ENCODE data around the gene CTNNA1. TPM values are rescaled to one million over a fixed set of nuclear protein-coding genes. Genes with fewer than 3 reads are reported as not detected.

CTNNA1 gene
- total RNA-seq, 4 donors from 2014 or later, result 251 to 326 (median 274) TPM

DNA sequence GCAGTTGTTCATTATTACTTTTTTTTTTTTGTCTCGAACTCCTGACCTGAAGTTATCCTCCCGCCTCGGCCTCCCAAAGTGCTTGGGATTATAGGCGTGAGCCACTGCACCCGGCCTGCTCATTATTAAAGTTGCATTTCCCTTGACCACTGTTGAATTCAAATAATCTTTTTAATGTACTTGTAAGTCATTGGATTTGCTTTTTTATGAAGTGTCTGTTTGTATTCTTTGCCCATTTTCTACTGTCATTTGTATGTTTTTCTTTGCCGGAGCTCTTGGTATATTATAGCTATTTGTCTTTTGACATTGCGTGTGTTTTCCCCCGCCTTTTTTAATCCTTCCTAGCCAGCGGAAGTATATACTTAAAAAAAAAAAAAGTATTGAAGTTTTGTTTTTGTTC lies 99.9 kb downstream of the CTNNA1 start:
- TF ChIP-seq, protein P1, sequence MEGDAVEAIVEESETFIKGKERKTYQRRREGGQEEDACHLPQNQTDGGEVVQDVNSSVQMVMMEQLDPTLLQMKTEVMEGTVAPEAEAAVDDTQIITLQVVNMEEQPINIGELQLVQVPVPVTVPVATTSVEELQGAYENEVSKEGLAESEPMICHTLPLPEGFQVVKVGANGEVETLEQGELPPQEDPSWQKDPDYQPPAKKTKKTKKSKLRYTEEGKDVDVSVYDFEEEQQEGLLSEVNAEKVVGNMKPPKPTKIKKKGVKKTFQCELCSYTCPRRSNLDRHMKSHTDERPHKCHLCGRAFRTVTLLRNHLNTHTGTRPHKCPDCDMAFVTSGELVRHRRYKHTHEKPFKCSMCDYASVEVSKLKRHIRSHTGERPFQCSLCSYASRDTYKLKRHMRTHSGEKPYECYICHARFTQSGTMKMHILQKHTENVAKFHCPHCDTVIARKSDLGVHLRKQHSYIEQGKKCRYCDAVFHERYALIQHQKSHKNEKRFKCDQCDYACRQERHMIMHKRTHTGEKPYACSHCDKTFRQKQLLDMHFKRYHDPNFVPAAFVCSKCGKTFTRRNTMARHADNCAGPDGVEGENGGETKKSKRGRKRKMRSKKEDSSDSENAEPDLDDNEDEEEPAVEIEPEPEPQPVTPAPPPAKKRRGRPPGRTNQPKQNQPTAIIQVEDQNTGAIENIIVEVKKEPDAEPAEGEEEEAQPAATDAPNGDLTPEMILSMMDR (IDR thresholded peaks at IDR 0.05), result no peak
- ATAC-seq (ENCODE audit: low FRiP score), result no peak

DNA sequence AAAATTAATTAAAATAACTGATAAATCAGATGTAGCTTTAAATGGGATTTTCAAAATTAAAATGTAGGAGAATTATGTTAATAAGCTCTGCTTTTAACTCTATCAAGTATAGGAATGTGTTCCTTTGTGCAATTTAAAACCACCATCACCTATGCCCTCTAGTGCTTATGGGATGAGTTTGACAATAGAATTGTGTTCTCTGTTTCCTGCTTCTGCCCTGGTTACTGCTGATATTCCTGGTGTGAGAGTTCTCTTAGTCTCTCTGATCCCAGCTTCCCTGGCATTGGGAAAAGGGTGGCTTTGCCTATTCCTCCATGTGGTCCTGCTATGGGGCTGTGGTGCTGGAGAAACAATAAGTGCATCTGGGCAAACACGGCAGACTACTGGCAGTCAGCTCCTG lies 113.8 kb downstream of the CTNNA1 start:
- ATAC-seq (ENCODE audit: low FRiP score) (no peak), DNase-seq (ENCODE audit: low spot score) (no peak)

More for the DNA sequence above, 99.9 kb downstream of the CTNNA1 start:
- DNase-seq (ENCODE audit: low spot score), result no peak

DNA sequence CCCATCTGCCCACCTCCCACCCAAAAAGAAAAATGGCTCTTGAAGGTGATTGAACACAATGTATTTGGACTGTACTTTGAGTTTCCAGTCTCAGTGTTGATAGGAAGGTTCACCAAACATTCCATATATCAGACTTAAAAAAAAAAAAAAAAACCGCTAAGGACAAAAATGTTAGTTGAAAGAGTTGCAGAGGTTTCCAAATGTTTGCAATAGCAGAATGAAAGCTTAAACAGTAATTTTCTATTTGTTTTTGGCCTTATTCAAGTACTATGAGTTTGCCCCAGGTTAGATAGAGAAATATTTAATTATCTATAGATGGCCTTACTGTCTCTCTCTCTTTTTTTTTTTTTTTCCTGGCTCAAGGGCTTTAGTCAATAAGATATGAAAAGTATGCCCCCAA lies 115.8 kb downstream of the CTNNA1 start:
- ATAC-seq (ENCODE audit: low FRiP score) (no peak), DNase-seq (ENCODE audit: low spot score) (no peak)
- TF ChIP-seq, protein P1 (IDR thresholded peaks at IDR 0.05), result no peak

More for the DNA sequence above, 113.8 kb downstream of the CTNNA1 start:
- TF ChIP-seq, protein P1 (IDR thresholded peaks at IDR 0.05), result no peak

DNA sequence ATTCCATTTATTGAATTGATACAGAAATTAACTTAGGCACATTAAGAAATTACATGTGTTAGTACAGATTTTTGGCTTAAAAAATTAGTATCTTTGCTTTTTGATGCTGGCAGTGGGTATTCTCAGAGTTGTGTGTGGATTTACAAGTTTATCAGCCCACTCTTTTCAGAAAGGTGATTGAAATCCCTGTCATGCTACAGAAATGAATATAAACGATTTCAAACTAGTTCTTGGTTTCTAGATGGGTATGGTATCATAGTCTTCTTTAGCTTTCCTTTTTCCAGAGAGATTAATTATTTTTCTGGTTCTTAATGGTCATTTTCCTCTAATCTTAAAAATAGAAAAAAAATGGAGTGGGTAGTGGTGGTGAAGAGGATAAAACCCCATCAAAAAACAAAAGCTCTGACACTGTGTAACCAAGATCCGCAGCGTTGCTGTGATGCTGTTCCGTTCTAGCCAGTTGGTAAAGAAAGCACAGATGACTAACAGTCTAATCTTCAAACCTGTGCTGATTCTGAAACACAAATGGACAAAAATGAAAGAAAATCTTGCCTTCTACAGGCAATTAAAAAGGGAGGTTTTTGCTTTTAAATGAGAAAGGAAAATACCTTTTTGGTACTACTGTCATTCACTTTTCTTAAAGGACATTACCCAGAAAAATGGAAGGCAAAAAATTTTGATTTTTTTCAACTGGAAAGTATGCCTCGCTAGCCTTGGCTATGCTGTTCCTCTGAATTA lies 116.7 kb downstream of the CTNNA1 start:
- DNase-seq (ENCODE audit: low spot score) (no peak), ATAC-seq (ENCODE audit: low FRiP score) (no peak)
- TF ChIP-seq, protein P1 (IDR thresholded peaks at IDR 0.05), result no peak

DNA sequence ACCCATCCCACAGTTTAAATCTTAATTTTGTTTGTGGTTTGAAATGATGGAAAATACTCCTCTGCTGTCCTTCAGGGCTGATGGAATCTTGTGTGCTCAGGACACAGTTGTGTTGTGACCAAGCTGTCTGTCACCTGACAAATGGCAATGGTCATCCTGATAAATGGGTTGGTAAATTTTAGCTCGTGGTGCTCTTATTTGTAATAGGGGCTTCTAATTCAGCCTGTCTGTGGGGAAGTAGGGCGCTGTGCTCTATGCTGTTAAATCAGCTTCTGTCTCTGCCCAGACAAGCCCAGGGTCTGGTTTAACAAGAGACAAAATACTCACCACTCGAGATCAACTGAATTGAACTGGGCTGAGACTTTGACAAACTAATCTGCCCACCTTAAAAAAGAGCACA lies 117.4 kb downstream of the CTNNA1 start:
- DNase-seq (ENCODE audit: low spot score), result no peak
- ATAC-seq (ENCODE audit: low FRiP score), result no peak
- TF ChIP-seq, protein P1 (IDR thresholded peaks at IDR 0.05), result no peak

DNA sequence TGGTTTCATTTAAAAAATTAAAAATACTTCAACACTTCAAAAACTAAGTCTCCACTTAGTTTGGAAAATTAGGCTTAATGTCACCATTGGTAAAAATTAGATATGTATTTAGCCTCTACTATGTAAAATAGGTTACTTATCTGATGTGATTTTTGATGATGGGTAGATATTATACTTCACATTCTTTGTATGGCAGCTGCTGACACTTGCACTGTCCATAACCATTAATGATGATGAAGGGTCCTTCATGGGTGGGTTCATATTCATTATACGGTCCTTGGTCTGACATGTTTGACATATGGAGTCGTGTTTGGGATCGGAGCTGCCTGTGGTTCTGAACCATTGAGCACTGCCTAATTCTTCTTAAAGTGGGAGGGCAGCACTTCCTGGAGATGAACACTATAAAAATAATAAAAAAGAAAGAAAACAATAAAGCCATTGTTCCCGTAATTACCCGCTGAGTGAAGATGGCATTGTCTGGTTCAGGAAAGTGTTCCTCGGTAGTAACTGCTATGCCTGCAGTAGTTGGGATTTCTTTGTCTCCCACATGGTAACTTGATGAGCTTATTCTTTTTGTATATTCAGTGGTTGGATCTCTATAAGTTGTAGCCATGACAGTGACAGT lies 119.7 kb downstream of the CTNNA1 start:
- ATAC-seq (ENCODE audit: low FRiP score) (no peak), DNase-seq (ENCODE audit: low spot score) (no peak)
- TF ChIP-seq, protein P1 (IDR thresholded peaks at IDR 0.05), result no peak
